BJ (cell line): ENCODE data around the gene SLCO4A1. TPM values are rescaled to one million over a fixed set of nuclear protein-coding genes. Genes with fewer than 3 reads are reported as not detected.

Experiments used
- CTCF ChIA-PET: fragments of 350-600 bp; formaldehyde crosslinking; extraction: SDS; loops from one replicate; lab custom pipeline; 2021; ENCODE audit warnings: antibody characterized with exemption, inconsistent platforms; lab: Yijun Ruan, JAX
- POLR2A ChIA-PET: fragments of 300-600 bp; sonication (Branson Sonifier 250); formaldehyde crosslinking; extraction: SDS; loops from one replicate; lab custom pipeline; 2021; ENCODE audit warnings: antibody characterized with exemption; lab: Charles Lee
- DNase-seq: peaks from one replicate; pipeline ENCODE4 v3.0.0-alpha.2; 2011; ENCODE audit warnings: low read depth
- H3K27me3 ChIP-seq: 2 replicates; pipeline ENCODE4 v1.6.0; 2011; ENCODE audit warnings: low read length; ENCODE audit not compliant: control insufficient read depth, insufficient read depth
- H3K36me3 ChIP-seq: 2 replicates; pipeline ENCODE4 v1.5.1; 2011; ENCODE audit warnings: low read length; ENCODE audit not compliant: control insufficient read depth, insufficient read depth
- H3K4me3 ChIP-seq: 2 replicates; pipeline ENCODE4 v1.5.1; 2011; ENCODE audit warnings: low read depth, mild to moderate bottlenecking, control low read depth, low read length
- polyA plus RNA-seq: library from polyadenylated mRNA; depleted of rRNA; stranded (reverse); fragments of >200 nt; gene quantifications from 2 replicates; pipeline ENCODE4 v1.2.3, GENCODE V29; 2011
- TF ChIP-seq, protein P1 (sequence below): IDR thresholded peaks from 2 replicates; pipeline ENCODE4 v1.5.1; 2011; ENCODE audit warnings: low read depth, mild to moderate bottlenecking, control low read depth, inconsistent platforms, low read length, moderate library complexity; ENCODE audit not compliant: insufficient read depth

Gene SLCO4A1
- polyA plus RNA-seq, 1 experiment = 0.15 TPM

DNA sequence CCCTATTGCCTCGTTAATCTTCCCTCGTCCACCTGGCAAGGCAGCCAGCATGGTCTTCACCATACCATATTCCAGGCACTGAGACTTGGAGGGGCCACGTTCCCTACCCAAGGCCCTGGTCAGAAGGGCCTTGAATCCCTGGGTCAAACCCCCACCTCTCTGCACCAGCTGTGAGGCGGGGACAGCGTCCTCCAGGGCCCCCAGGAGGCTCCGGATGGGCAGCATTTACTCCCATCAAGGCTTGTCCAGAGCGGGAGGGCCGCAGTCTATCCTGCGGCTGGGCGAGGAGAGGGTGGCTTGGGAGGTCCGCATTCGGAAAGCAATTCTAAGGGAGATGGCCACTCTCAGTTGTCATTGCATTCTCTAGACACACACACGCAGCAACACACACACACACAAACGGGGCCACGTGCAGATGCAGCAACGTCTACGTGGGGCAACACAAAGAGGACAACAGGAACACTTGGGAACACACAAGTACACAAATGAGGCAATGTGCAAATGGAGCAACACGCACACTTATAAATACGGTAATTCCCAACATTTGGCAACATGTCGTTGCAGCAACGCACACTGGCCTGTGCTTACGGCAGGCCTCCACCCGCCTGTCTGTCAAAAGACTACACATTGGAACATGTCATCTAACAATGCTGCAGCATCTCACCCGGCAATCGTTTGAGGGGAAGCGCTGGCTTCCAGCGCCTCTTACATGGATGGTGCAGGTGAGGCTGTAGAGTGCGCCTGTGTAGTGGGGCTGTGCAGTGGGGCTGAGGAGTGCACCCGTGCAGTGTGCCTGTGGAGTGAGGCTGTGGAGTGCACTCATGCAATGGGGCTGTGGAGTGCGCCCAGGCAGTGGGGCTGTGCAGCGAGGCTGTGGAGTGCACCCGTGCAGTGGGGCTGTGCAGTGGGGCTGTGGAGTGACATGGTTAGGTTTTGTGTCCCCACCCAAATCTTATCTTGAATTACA is 53.4 kb downstream of the SLCO4A1 start:
- no peak for DNase-seq
- Histone ChIP-seq H3K36me3 (no peaks in the 10 kb centered on the region), H3K4me3 (no peak overlapping the region), H3K27me3 (no peaks in the 10 kb centered on the region; the same call in 1 of the 2 replicates)
- TF ChIP-seq, protein P1, sequence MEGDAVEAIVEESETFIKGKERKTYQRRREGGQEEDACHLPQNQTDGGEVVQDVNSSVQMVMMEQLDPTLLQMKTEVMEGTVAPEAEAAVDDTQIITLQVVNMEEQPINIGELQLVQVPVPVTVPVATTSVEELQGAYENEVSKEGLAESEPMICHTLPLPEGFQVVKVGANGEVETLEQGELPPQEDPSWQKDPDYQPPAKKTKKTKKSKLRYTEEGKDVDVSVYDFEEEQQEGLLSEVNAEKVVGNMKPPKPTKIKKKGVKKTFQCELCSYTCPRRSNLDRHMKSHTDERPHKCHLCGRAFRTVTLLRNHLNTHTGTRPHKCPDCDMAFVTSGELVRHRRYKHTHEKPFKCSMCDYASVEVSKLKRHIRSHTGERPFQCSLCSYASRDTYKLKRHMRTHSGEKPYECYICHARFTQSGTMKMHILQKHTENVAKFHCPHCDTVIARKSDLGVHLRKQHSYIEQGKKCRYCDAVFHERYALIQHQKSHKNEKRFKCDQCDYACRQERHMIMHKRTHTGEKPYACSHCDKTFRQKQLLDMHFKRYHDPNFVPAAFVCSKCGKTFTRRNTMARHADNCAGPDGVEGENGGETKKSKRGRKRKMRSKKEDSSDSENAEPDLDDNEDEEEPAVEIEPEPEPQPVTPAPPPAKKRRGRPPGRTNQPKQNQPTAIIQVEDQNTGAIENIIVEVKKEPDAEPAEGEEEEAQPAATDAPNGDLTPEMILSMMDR = no peak
- POLR2A ChIA-PET = no interaction called here
- CTCF ChIA-PET = interaction anchor here (0.9 kb wide), 1 partner anchor 8 kb away, joined by 3 read pairs; no protein-coding TSS in a partner anchor

- TF ChIP-seq, protein P1 = no peak
- no peaks in the 10 kb centered on the region for H3K36me3 ChIP-seq
- DNase-seq = no peak
- POLR2A ChIA-PET = no interaction called here
- H3K27me3 ChIP-seq = no peaks in the 10 kb centered on the region; the same call in 1 of the 2 replicates
- no peak overlapping the region for H3K4me3 ChIP-seq
- CTCF ChIA-PET = no interaction called here
Measured at GRCh38 chr20:62696434-62696957, 54.2 kb downstream of the SLCO4A1 start.

DNA sequence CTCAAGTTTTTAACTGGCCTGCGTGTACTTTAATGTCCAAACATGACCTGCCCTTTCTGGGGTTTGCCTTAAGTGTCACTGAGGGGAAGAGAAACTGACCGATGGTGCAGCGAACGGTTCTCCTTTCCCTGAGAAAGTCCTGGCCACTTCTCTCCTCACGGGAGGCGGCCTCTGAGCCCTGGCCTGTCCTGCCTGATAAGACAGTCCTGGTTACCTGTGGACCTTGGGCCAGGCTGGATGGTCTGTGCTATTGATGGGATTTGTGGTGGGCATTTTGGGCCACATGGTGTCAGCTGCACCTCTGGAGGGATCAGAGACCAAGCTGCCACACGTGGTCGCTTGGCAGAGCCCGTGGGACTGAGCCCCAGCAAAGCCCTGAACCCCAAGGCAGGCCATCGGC is 54.7 kb downstream of the SLCO4A1 start:
- ChIA-PET CTCF (interaction anchor here (1.1 kb wide), 1 partner anchor 95 kb away, joined by 3 read pairs; no protein-coding TSS in a partner anchor), POLR2A (no interaction called here)
- TF ChIP-seq, protein P1 = no peak
- no peak for DNase-seq
- no peaks in the 10 kb centered on the region for H3K36me3 ChIP-seq
- no peak overlapping the region for H3K4me3 ChIP-seq
- H3K27me3 ChIP-seq = no peaks in the 10 kb centered on the region; the same call in 1 of the 2 replicates

DNA sequence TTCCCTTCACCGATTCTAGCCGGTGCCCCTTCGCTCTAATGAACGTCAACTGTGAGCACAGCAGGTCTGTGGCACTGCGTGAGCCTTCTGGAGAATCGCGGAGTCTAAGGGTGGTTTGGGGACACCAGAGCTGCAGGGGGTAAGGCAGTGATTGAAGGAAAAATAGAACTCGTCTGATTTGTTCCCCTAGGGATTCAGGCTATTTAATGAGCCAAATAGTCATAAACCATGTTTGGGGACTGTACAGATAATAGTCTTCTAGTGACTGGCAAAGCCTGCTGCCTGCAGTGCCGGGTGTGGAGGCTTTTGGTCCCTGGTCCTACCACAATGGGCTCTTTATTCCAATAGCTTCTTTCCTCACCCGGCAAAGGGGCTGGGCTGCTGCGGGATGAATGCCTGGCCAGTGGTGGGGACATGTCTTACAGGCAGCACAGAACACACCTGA is 55.2 kb downstream of the SLCO4A1 start:
- CTCF ChIA-PET = interaction anchor here (1.1 kb wide), 1 partner anchor 95 kb away, joined by 3 read pairs; no protein-coding TSS in a partner anchor
- POLR2A ChIA-PET = no interaction called here
- no peaks in the 10 kb centered on the region for H3K36me3 ChIP-seq
- DNase-seq = no peak
- TF ChIP-seq, protein P1 = no peak
- no peaks in the 10 kb centered on the region; the same call in 1 of the 2 replicates for H3K27me3 ChIP-seq
- no peak overlapping the region for H3K4me3 ChIP-seq

- H3K36me3 ChIP-seq = no peaks in the 10 kb centered on the region
- no peak overlapping the region for H3K4me3 ChIP-seq
- no peak for DNase-seq
- H3K27me3 ChIP-seq = no peaks in the 10 kb centered on the region; the same call in 1 of the 2 replicates
- ChIA-PET CTCF (interaction anchor here (0.6 to 1.1 kb wide), 3 partner anchors 47 to 162 kb away, joined by 3 read pairs; no protein-coding TSS in a partner anchor), POLR2A (no interaction called here)
- TF ChIP-seq, protein P1 = no peak
Measured at GRCh38 chr20:62698231-62698630, 55.9 kb downstream of the SLCO4A1 start.
